Ammon's horn (tissue), 1 donor: ENCODE results near the gene ADAM10.
A peak's percentile ranks its signal among the peaks of the same experiment; 100 is the strongest.
"Not testable (repeated sequence)": the region's sequence is repeated elsewhere in the genome, so short reads cannot be mapped to it uniquely, and the experiment has no call there.

Source experiments
- DNase-seq: peaks from one replicate; pipeline ENCODE4 v3.0.0-alpha.2; 2016; ENCODE audit warnings: low spot score

Gene ADAM10, protein sequence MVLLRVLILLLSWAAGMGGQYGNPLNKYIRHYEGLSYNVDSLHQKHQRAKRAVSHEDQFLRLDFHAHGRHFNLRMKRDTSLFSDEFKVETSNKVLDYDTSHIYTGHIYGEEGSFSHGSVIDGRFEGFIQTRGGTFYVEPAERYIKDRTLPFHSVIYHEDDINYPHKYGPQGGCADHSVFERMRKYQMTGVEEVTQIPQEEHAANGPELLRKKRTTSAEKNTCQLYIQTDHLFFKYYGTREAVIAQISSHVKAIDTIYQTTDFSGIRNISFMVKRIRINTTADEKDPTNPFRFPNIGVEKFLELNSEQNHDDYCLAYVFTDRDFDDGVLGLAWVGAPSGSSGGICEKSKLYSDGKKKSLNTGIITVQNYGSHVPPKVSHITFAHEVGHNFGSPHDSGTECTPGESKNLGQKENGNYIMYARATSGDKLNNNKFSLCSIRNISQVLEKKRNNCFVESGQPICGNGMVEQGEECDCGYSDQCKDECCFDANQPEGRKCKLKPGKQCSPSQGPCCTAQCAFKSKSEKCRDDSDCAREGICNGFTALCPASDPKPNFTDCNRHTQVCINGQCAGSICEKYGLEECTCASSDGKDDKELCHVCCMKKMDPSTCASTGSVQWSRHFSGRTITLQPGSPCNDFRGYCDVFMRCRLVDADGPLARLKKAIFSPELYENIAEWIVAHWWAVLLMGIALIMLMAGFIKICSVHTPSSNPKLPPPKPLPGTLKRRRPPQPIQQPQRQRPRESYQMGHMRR

DNA sequence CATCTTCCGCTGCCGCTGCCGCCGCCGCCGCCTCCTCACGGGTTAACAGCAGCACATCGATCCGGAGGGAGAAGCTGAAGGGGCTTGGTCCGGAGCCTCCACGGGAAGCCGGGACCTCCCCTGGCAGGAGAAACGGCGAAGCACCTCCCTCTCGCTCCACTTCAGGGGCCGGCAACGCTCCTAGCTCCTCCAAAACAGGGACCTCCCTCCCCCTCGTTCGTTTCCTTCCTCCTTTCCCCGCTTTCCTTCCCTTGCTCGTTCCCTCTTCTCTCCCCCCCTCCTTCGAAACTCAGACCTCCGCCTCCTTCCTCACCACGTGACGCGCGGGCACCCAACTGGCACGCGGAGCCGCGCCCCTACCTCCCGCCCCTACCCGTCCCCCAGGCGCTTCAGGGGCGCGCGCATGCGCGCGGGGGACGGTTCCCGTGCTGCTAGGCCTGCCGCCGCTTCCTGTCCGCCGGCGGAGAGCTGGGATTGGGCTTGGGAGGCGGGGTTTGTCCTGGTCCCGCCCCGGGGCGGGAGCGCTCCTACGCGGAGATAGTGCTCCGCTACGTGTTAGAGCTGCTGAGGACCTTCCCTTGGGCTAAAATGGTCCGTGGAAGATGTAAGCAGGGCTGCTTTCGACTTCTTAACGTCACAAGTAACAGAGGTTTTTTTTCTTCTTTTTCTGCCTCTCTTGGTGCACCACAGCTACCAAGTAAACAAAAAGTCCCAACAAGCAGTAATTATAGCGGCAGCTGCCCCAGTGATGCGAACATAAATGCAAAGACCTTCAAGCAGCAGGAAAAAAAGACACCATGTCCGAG lies at the start of gene ADAM10:
ADAM10 (minus strand) TSS at position 176 of the 806 bp plus-strand sequence; CDS start at position 3, 173 bp downstream.
- DNase-seq, result peak; percentile 99

DNA sequence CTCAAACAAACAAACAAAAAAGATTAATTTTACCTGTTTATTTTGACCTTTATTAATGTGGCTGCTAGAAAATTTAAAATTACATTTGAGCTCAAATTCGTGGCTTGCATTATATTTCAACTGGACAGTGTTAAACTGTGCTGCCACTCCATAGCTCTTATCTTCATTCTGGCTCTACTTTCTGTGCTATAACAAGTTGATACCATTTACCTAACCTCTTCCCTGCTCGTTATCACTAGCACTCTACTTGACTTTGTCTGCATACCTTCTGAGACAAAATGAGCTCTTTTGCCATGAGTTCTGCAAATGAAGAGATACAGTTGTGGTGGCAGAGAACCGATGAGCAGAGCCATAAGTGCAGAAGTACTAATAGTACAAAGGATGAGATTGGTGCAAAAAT lies 48.0 kb upstream of the ADAM10 start:
- no peak for DNase-seq

DNA sequence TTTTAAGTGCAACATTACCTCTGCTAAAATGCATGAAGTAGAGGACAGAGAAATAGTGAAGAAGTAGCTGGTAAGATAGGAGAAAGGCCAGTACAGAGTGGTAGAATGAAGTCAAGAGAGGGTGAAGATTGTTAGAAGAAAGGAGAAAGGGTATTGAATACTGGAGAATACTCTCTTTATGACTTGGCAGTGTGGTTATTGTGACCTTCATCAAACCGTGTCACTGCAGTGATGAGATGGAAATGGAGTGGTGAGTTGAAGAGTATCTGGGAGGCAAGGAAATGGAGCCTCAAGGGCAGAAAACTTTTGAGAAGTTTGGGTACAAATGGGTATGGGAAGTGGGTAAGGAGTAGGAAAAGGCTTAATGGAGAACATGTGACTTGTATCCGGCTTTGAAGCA lies 46.3 kb upstream of the ADAM10 start:
- no peak for DNase-seq

DNA sequence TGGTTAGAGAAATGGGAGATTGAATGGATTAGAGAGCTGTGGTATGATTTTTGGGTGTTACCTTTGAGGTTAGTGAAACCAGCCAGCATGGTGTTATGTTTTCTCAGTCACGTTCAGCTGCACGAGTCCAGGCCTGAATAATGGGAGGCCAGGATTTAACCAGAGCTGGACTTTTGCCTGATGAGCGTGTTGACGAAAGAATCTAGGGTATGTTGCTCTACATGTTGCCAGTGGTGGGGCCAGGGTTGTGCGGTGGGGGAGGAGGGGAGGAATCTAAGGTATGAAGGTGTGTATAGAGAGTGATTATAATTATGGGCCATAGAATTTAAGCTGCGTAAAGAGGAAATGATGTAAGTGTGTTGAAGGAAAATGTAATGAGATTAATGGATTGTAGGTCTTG lies 44.4 kb upstream of the ADAM10 start:
- DNase-seq, result no peak

DNA sequence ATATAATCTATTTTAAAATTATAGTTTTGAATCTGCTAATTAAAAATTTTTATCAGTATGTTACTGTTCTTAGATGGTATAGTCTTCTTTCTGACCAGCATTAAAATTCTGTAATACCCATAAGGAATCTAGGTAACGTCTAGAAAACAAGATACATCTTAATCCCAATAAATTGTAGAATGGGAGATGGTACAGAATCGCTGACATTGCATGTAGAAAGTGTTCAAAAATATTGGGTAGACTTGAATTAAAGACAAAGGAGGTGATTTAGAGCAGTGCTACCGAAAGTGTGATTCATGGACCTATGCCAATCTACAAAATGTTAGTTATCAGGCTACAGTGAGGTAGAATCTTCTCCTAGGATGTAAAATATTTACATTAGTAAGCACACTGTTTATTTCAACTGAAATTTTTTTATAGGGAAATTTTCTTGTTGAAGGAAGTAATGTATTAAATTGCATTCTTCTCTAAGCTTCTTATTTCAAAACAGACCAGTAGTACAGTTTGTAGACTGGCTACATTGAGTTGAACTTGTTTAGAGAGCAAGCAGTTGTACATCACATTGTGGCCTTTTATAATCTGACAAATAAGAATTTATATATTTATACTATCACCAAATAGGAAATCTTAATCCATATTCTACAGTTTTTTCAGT lies 38.7 kb upstream of the ADAM10 start:
- no peak for DNase-seq

DNA sequence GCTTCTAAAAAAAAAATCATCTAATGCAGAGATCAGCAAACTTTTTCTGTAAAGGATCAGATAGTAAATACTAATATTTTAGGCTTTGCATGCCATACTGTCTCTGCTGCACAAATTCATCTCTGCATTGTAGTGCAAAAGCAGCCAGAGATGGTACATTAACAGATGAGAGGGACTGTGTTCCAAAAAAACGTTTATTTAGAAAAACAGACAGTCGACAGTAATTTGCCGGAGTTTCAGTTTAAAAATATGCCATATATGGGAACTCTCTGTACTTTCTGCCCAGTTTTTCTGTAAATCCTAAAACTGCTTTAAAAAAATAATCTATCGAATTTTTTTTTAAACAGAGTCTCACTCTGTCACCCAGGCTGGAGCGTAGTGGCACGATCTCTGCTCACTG lies 35.8 kb upstream of the ADAM10 start:
- peak; percentile 21 for DNase-seq

DNA sequence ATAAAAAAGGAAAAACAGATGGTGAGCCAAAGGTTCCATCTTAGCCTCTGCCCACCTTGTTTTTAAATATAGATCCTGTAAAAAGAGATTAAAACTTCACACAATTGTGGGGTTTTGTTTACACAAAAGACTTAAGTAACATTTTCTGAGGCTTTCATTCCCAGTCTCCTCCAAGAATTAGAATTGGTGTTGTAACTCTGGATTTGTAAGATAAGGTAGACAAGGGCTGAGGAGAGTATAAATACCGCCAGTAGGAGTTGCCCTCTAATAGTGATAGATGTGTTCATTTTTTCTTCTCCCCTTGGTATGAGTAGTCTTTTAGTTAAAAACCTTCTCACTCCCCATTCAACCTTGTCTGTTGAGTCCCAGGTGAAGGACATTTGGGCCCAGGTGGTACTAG lies 30.0 kb upstream of the ADAM10 start:
- no peak for DNase-seq

DNA sequence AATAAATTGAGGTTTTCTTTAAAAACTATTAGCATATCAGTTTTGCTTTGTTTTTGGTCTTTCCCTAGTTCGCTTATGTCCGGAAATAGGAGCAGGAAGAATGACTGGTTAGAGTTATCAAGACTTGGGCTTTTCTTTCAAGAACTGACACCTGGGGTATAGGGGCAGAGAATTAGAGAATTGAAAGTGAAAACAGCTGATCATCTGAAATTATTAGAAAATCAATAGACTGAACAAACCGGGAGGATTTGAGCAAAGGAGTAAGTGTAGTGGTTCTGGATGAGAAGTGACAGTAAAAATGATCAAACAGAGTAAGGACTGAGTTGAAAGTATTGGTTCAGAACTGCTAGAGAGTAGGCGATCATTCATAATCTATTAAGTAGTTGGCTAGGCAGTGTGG lies 27.6 kb upstream of the ADAM10 start:
- DNase-seq, result no peak

DNA sequence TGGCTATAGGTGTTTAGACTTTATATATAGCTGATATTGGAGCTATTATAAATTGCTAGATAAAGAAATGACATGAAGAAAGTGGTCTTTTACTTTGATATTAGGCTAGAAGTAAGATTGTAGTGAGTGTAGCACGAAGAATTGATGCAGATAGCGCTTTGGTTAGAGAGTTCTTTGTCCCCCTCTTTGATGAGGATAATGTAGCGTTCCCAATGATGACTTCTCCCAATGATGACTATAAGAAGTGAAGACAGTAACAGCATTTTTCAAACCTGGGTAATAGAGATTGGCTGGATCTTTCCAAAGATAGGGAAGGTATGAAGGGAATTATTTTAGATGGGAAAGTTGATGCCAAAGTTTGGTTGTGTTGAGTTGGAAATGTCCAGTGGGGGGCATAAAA lies 25.9 kb upstream of the ADAM10 start:
- DNase-seq, result no peak

DNA sequence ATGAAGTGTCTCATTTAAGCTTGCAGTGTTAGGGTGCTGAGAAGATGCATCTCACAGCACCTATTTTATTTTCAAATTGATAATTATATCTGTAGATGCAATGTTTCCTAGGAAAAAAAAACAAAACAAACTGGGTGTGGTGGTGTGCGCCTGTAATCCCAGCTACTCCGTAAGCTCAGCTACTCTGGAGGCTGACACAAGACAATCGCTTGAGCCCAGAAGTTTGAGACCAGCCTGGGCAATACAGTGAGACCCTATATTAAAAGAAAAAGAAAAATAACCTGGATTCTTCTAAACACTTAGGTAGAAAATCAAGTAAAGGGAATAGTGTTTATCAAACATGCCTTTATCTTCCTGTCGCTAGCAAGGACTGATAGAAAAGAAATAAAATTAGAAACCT lies 23.5 kb upstream of the ADAM10 start:
- DNase-seq, result no peak

DNA sequence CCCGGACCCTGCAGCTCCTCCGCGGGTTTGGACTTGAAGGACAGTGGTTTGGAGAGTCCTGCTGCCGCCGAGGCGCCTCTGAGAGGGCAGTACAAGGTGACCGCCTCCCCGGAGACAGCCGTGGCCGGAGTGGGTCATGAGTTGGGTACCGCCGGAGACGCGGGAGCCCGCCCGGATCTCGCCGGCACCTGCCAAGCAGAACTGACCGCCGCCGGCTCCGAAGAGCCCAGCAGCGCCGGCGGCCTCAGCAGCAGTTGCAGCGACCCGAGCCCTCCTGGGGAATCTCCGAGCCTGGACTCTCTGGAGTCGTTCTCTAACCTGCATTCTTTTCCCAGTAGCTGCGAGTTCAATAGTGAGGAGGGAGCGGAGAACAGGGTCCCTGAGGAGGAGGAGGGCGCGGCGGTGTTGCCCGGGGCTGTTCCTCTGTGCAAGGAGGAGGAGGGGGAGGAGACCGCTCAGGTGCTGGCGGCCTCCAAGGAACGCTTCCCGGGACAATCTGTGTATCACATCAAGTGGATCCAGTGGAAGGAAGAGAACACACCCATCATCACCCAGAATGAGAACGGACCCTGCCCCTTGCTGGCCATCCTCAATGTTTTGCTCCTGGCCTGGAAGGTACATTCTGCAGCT lies 22.2 kb upstream of the ADAM10 start:
- peak; percentile 58 for DNase-seq

DNA sequence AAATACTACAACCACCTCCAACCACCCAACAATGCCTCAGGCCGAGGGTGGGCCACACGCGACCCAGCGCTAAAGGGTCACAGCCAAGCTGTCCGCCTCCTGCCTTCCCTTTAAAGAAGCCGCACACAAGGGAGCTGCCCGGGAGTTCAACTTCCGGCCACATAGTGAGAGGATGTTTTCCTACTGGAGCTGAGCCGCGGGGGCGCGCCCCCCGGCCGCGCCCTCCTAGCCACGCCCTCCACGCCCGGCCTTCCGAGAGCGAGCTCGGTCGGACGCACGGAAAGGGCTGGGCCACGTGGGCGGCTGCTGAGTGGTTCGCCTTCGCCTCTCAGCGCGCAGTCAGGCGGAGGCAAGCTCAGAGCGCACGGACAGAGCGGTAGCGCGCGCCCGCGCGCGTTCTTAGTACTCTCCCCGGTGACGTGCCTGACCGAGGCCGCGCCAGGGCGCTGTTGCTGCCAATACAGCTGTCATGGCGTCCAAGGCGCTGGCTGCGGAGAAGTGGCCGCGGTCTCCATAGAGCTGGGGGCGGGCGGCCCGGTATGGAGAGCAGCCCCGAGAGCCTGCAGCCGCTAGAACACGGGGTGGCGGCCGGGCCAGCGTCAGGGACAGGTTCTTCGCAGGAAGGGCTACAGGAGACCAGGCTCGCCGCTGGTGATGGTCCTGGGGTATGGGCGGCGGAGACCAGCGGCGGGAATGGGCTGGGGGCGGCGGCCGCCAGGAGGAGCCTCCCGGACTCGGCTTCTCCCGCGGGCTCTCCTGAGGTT lies 21.5 kb upstream of the ADAM10 start, which contains the start of gene MINDY2:
MINDY2 (plus strand) TSS at position 446 of the 764 bp plus-strand sequence; CDS start at position 540, 94 bp downstream.
- peak; percentile 99 for DNase-seq

DNA sequence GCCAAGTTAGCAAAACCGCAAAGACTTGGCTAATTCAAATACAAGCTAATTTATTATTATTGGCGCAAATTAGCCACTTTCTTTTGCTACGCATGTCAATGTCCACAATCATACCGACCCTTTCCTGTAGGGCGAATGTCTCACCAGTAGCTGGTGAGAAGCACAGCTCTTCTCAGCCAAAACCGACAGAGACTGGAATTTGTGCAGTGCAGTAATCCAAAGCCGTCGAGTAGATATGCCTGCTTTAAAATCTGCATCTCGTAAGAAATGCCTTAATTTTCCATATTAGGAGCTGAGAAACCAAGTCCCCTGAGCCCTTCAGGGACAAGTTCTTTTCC lies 21.0 kb upstream of the ADAM10 start:
- no peak for DNase-seq

DNA sequence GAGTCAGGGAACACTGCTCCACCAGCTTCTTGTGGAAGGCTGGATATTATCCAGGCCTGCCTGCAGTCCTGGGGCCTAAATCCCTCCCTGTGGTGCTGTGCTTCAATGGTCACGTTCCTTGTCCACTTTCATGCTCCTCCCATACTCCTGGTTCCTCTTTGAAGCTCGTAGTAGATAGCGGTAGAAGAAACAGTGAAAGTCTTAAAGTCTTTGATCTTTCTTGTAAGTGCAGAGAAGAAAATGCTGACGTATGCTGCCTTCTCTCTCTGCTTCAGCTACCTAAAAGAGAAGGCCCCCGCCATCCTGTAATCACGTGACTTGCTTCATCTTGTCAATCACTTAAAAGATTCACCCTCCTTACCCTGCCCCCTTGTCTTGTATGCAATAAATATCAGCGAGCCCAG lies 19.1 kb upstream of the ADAM10 start:
- not testable (repeated sequence) for DNase-seq

DNA sequence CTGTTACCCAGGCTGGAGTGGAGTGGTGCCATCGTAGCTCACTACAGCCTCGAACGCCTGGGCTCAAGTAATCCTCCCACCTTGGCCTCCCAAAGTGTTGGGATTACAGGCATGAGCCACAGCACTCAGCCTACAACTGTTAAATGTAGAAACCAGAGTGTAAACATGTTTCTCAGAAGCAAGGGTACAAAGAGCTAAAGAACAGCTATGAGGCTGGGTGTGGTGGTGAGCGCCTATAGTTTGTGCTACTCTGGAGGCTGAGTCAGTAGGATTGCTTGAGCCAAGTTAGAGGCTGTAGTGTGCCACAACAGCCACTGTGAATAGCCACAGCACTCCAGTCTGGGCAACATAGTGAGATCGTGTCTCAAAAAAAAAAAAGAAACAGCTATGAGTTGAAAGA lies 16.8 kb upstream of the ADAM10 start:
- no peak for DNase-seq

DNA sequence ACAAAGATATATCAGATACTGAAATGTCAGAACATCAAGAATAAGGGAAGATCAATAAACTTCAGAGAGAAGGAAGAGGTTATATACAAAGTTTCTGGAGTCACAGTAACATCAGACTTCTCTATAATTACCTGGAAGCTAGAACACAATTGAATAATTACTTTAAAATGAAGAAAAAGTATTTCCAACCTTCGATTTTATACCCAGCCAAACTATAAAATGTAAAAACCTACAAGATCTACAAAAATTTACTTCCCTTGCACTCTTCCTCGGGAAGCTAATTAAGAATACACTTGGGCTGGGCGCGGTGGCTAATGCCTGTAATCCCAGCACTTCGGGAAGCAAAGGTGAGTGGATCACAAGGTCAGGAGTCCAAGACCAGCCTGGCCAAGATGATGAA lies 15.0 kb upstream of the ADAM10 start:
- no peak for DNase-seq

DNA sequence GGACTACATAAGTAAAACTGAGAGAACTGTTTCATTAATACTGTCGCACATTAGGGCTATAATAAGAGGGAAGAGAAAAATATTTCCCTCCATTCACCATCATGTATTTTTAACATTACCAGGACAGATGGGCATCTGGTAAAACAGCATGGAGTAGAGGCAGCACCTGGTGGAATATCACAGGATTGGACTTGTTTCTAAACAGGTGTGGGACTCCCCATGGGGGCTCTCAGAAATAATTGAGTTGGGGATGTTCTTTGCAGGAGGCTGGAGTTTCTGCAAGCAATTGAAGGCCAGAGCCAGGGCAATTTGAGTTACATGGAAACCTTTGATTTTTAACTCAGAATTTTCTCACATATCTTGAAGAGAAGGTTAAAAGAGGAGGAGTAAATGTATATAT lies 13.2 kb upstream of the ADAM10 start:
- DNase-seq, result no peak

DNA sequence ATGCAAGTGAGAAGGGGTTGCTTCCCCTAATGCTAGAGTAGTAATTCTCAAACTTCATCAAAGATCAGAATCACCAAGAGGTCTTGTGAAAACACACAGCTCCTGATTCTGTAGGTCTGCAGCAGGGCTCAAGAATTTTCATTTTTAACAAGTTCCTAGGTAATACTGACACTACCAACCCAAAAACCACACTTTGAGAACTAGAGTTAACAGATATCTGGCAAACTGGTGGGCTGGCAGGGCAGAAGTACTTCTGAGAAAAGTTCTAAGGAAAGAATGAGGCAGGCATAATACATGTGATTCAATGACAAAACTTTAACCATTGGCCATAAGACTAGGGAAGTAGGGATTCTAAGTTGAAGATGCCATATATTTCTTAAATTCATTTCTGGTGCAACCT lies 12.8 kb upstream of the ADAM10 start:
- DNase-seq, result no peak

DNA sequence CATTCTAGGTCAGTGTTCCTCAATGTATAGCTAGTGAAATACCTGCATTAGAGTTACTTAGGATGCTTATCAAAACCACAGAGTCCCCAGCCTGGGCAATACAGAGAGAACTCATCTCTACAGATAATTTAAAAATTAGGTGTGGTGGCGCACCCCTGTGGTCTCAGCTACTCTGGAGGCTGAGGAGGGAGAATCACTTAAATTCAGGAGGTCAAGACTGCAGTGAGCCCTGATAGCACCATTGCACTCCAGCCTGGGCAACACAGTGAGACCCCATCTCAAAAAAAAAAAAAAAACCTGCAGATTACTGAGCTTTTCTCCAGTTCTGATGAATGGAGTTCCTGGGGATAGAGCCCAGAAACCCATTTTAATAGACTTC lies 11.5 kb upstream of the ADAM10 start:
- DNase-seq, result no peak

DNA sequence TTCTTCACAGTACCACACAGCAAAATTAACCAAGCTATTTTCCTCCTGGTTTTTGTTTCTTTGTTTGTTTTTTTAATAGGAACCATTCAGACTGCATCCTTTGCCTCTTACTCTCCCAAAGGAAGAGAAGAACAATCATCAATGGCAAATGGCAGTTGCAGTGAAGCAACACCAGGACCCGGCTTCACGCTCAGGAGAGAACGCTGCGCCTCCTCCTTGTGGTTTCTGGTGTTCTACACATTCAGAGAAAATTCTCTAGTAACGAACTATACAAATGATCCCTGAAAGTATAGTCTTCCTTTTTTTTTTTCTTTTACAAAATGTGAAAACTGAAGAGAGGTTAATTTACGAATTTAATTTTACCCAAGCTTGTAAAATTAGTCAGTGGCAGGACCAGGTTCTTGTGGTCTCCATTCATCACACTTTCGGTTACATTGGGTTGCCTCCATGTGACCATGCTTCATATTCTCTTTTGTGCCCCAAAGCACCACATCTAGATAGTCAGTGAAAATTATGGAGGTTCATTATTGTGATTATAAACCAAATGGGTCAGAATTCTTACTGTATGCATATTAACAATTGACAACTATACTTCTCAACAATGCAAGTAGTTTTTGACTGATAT lies 11.0 kb upstream of the ADAM10 start:
- no peak for DNase-seq
